NCI-H345 (cell line): ENCODE measurements around the gene CNST.
"Not testable (repeated sequence)": the region's sequence is repeated elsewhere in the genome, so short reads cannot be mapped to it uniquely, and the experiment has no call there.

Experiments
- DNase-seq: peaks from one replicate; lab custom pipeline; 2025; lab: John Stamatoyannopoulos, UW

CNST gene

GRCh38 chr1:246554201-246554600 lies 12.1 kb upstream of the CNST start:
- no peak for DNase-seq

GRCh38 chr1:246558041-246558440 lies 8.2 kb upstream of the CNST start:
- no peak for DNase-seq

GRCh38 chr1:246559310-246559709 lies 6.9 kb upstream of the CNST start:
- DNase-seq = no peak

GRCh38 chr1:246560833-246561232 lies 5.4 kb upstream of the CNST start:
- not testable (repeated sequence) for DNase-seq

GRCh38 chr1:246564839-246565750 lies 1.2 kb upstream of the CNST start:
- DNase-seq = no peak

- DNase-seq = peak; percentile 34
Measured at GRCh38 chr1:246565751-246566127, 517 bp upstream of the CNST start.

GRCh38 chr1:246566813-246567645 lies 773 bp downstream of the CNST start:
- peak; percentile 2 for DNase-seq

- no peak for DNase-seq
Measured at GRCh38 chr1:246567646-246568235, 1.5 kb downstream of the CNST start.

- peak; percentile 65 for DNase-seq
Measured at GRCh38 chr1:246569248-246570238, 3.3 kb downstream of the CNST start.

GRCh38 chr1:246571309-246571708 lies 5.1 kb downstream of the CNST start:
- DNase-seq = not testable (repeated sequence)

GRCh38 chr1:246571953-246572352 lies 5.7 kb downstream of the CNST start:
- no peak for DNase-seq

GRCh38 chr1:246572785-246573184 lies 6.5 kb downstream of the CNST start:
- DNase-seq = no peak

GRCh38 chr1:246573491-246573890 lies 7.2 kb downstream of the CNST start:
- no peak for DNase-seq

- no peak for DNase-seq
Measured at GRCh38 chr1:246576709-246577032, 10.4 kb downstream of the CNST start.

- no peak for DNase-seq
Measured at GRCh38 chr1:246577082-246577719, 10.9 kb downstream of the CNST start.

GRCh38 chr1:246577720-246578106 lies 11.5 kb downstream of the CNST start:
- no peak for DNase-seq

- no peak for DNase-seq
Measured at GRCh38 chr1:246579818-246580217, 13.6 kb downstream of the CNST start.

GRCh38 chr1:246580497-246581370 lies 14.5 kb downstream of the CNST start:
- no peak for DNase-seq

GRCh38 chr1:246582301-246583055 lies 16.2 kb downstream of the CNST start:
- DNase-seq = no peak
